Fibroblast of lung (primary cell): ENCODE measurements around the gene WDR4. TPM values are rescaled to one million over a fixed set of nuclear protein-coding genes. Genes with fewer than 3 reads are reported as not detected.

Experiments used
- DNase-seq, 2 donors: peaks; one replicate each; pipeline versions ENCODE4 v3.0.0 to v3.0.0-alpha.2; 2010; ENCODE audit warnings: low read depth in 2 of 2
- H2AFZ ChIP-seq: 2 replicates; pipeline ENCODE4 v1.5.1; 2012; ENCODE audit warnings: low read length, control low read depth, inconsistent platforms
- H3K27ac ChIP-seq: 2 replicates; pipeline ENCODE4 v1.5.1; 2011; ENCODE audit warnings: low read length, control low read depth; ENCODE audit not compliant: insufficient read depth
- H3K27me3 ChIP-seq: 2 replicates; pipeline ENCODE4 v1.5.1; 2011; ENCODE audit warnings: mild to moderate bottlenecking, low read length; ENCODE audit not compliant: control insufficient read depth, insufficient read depth
- H3K36me3 ChIP-seq: 2 replicates; pipeline ENCODE4 v1.5.1; 2011; ENCODE audit warnings: low read length; ENCODE audit not compliant: control insufficient read depth, insufficient read depth
- H3K4me1 ChIP-seq: 2 replicates; pipeline ENCODE4 v1.5.1; 2011; ENCODE audit warnings: low read length; ENCODE audit not compliant: control insufficient read depth, insufficient read depth; ENCODE audit errors: extremely low read depth
- H3K4me2 ChIP-seq: 2 replicates; pipeline ENCODE4 v1.5.1; 2011; ENCODE audit warnings: low read length, control low read depth; ENCODE audit not compliant: insufficient read depth; ENCODE audit errors: extremely low read depth
- H3K4me3 ChIP-seq, 4 experiments: fragments of 200-600 bp in 1 of 4; sonication (generic) in 1 of 4; replicated peaks in 1 of 4; 2 replicates each; pipeline ENCODE4 v1.5.1; 2011 to 2016; ENCODE audit warnings: low read length in 4 of 4, low read depth in 3 of 4, mild to moderate bottlenecking in 3 of 4, control low read depth in 2 of 4, inconsistent platforms in 1 of 4, mixed read lengths in 1 of 4; ENCODE audit not compliant: insufficient read depth in 1 of 4; ENCODE audit errors: control extremely low read depth in 1 of 4
- H3K79me2 ChIP-seq: 2 replicates; pipeline ENCODE4 v1.5.1; 2012; ENCODE audit warnings: mild to moderate bottlenecking, low read length, inconsistent platforms; ENCODE audit not compliant: control insufficient read depth, insufficient read depth
- H3K9ac ChIP-seq: 2 replicates; pipeline ENCODE4 v1.5.1; 2011; ENCODE audit warnings: mild to moderate bottlenecking, low read length, control low read depth; ENCODE audit not compliant: insufficient read depth
- H3K9me3 ChIP-seq: 2 replicates; pipeline ENCODE4 v1.5.1; 2012; ENCODE audit warnings: low read depth, low read length; ENCODE audit not compliant: control insufficient read depth, insufficient read depth
- H4K20me1 ChIP-seq: 2 replicates; pipeline ENCODE4 v1.5.1; 2011; ENCODE audit warnings: low read length; ENCODE audit not compliant: control insufficient read depth, insufficient read depth; ENCODE audit errors: extremely low read depth
- CTCF ChIP-seq, 2 donors: IDR thresholded peaks in 1 of 2; conservative IDR thresholded peaks in 1 of 2; 1 replicate in 1 of 2; 2 replicates in 1 of 2; pipeline ENCODE4 v1.5.1; 2011 to 2012; ENCODE audit warnings: low read length in 2 of 2, control low read depth in 1 of 2, inconsistent platforms in 1 of 2, low read depth in 1 of 2, mild to moderate bottlenecking in 1 of 2
- EZH2 ChIP-seq: IDR thresholded peaks from 2 replicates; pipeline ENCODE4 v1.5.1; 2012; ENCODE audit warnings: low read length, control low read depth, mild to moderate bottlenecking; ENCODE audit errors: missing control alignments
- polyA plus RNA-seq, 2 donors: library from polyadenylated mRNA; depleted of rRNA in 1 of 2; stranded (reverse) in 1 of 2; unstranded in 1 of 2; fragments of >200 nt; gene quantifications; 2 replicates each; pipeline ENCODE4 v1.2.1, GENCODE V29; 2011 to 2012; ENCODE audit warnings: missing spikeins in 1 of 2
- total RNA-seq: library from RNA; depleted of rRNA; stranded (reverse); fragments of >200 nt; gene quantifications from 2 replicates; pipeline ENCODE4 v1.2.1, GENCODE V29; 2014

The WDR4 gene
- total and polyA plus RNA-seq, 2 donors (not counting 1 experiment from before 2014, with no cell fraction given): 8.2 to 10.2 TPM

GRCh38 chr21:42854246-42855010, 24.9 kb downstream of the WDR4 start:
- H3K9ac ChIP-seq: no peak overlapping the region
- no peaks in the 10 kb centered on the region for H3K79me2 ChIP-seq
- no peaks in the 10 kb centered on the region for H3K4me1 ChIP-seq
- no peak overlapping the region for H3K27ac ChIP-seq
- DNase-seq: no peak
- no peak overlapping the region for H3K4me3 ChIP-seq
- no peaks in the 10 kb centered on the region for H3K27me3 ChIP-seq
- H3K4me2 ChIP-seq: no peak overlapping the region
- no peaks in the 10 kb centered on the region for H3K9me3 ChIP-seq
- TF ChIP-seq EZH2 (no peak), CTCF (conservative IDR thresholded peaks at IDR 0.05 in 1 of 2, IDR thresholded peaks at IDR 0.05 in 1 of 2; ENCODE audit: low read depth in 1 of 2, low read length in 2 of 2) (no peak)
- no peaks in the 10 kb centered on the region for H4K20me1 ChIP-seq
- H2AFZ ChIP-seq: no peak overlapping the region
- peaks cover 51% of the 10 kb centered on the region for H3K36me3 ChIP-seq

- Histone ChIP-seq H3K4me1 (no peaks in the 10 kb centered on the region), H3K79me2 (no peaks in the 10 kb centered on the region), H3K9me3 (no peaks in the 10 kb centered on the region), H3K4me2 (no peak overlapping the region), H4K20me1 (no peaks in the 10 kb centered on the region), H3K36me3 (peaks cover 50% of the 10 kb centered on the region), H3K4me3 (no peak overlapping the region), H3K9ac (no peak overlapping the region), H3K27me3 (no peaks in the 10 kb centered on the region), H3K27ac (no peak overlapping the region), H2AFZ (no peak overlapping the region)
- no peak for DNase-seq
- TF ChIP-seq EZH2 (no peak), CTCF (conservative IDR thresholded peaks at IDR 0.05 in 1 of 2, IDR thresholded peaks at IDR 0.05 in 1 of 2; ENCODE audit: low read depth in 1 of 2, low read length in 2 of 2) (no peak)
Measured at GRCh38 chr21:42853621-42854020, 25.7 kb downstream of the WDR4 start.

GRCh38 chr21:42852925-42853570, 26.3 kb downstream of the WDR4 start:
- peaks cover 50% of the 10 kb centered on the region for H3K36me3 ChIP-seq
- H3K4me2 ChIP-seq: no peak overlapping the region
- no peaks in the 10 kb centered on the region for H4K20me1 ChIP-seq
- H3K9ac ChIP-seq: no peak overlapping the region
- no peak overlapping the region for H3K4me3 ChIP-seq
- DNase-seq: no peak
- H3K27ac ChIP-seq: no peak overlapping the region
- no peak overlapping the region for H2AFZ ChIP-seq
- TF ChIP-seq EZH2 (no peak), CTCF (conservative IDR thresholded peaks at IDR 0.05 in 1 of 2, IDR thresholded peaks at IDR 0.05 in 1 of 2; ENCODE audit: low read depth in 1 of 2, low read length in 2 of 2) (no peak)
- H3K27me3 ChIP-seq: no peaks in the 10 kb centered on the region
- H3K4me1 ChIP-seq: no peaks in the 10 kb centered on the region
- H3K79me2 ChIP-seq: no peaks in the 10 kb centered on the region
- H3K9me3 ChIP-seq: no peaks in the 10 kb centered on the region
